ENCODE data around the gene FHL2.

DNA sequence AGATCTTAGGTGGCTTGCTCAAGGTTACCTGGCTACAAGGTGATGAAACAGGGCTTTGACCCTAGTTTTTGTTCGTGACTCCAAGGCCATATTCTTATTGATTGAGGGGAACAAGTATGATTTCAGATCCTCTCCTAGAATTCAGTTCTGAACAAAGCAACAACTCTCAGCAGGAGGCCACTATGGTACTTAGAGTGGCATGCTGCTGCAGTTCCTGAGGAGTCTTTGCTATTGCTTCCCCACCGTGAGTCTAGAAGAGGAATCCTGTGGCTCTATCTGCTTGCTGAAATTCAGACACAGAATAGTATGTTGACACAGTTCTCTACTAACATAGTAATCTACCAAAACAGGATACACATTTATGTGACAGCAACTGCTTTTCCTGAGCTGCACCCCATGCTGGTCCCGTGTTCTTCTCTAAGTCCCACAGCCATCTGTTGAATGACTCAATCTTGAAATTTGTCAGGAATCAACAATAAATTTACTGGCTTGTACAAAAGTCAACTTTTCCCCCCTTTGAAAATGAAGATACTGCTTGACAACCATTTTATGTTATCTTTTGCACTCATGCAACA lies 73.4 kb downstream of the FHL2 start:
- TF ChIP-seq EZH2 (IDR thresholded peaks at IDR 0.05; ENCODE audit: borderline replicate concordance, insufficient read depth, low read depth, low read length, poor library complexity, severe bottlenecking) = no peak
- TF ChIP-seq, protein P1, sequence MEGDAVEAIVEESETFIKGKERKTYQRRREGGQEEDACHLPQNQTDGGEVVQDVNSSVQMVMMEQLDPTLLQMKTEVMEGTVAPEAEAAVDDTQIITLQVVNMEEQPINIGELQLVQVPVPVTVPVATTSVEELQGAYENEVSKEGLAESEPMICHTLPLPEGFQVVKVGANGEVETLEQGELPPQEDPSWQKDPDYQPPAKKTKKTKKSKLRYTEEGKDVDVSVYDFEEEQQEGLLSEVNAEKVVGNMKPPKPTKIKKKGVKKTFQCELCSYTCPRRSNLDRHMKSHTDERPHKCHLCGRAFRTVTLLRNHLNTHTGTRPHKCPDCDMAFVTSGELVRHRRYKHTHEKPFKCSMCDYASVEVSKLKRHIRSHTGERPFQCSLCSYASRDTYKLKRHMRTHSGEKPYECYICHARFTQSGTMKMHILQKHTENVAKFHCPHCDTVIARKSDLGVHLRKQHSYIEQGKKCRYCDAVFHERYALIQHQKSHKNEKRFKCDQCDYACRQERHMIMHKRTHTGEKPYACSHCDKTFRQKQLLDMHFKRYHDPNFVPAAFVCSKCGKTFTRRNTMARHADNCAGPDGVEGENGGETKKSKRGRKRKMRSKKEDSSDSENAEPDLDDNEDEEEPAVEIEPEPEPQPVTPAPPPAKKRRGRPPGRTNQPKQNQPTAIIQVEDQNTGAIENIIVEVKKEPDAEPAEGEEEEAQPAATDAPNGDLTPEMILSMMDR (IDR thresholded peaks at IDR 0.05) = no peak

Data from B cell (primary cell).